ENCODE measurements around the gene PRKCH. TPM values are rescaled to one million over a fixed set of nuclear protein-coding genes. Genes with fewer than 3 reads are reported as not detected.

Gene PRKCH
- total RNA-seq, 1 experiment from 2014 or later: 18.3 TPM

- Histone ChIP-seq H3K9me3 (peaks cover 19% of the 10 kb centered on the region), H3K4me1 (no peaks in the 10 kb centered on the region), H3K27me3 (replicated peaks; ENCODE audit: control insufficient read depth, insufficient read depth, low read length) (no peaks in the 10 kb centered on the region), H3K36me3 (ENCODE audit: control insufficient read depth, insufficient read depth, low read length) (no peaks in the 10 kb centered on the region), H3K4me3 (ENCODE audit: low read depth, low read length) (no peak overlapping the region)
- Mint-ChIP-seq H3K36me3 (ENCODE audit: insufficient read depth, unreplicated experiment) (peaks cover 6% of the 10 kb centered on the region), H3K27ac (ENCODE audit: unreplicated experiment) (no peak overlapping the region), H3K4me3 (ENCODE audit: unreplicated experiment) (no peak overlapping the region), H3K4me1 (ENCODE audit: low read depth, unreplicated experiment) (no peaks in the 10 kb centered on the region), H3K27me3 (ENCODE audit: insufficient read depth, unreplicated experiment) (no peaks in the 10 kb centered on the region), H3K9me3 (ENCODE audit: unreplicated experiment) (peaks cover 37% of the 10 kb centered on the region)
- BruUV-seq (replicated peaks): no TSS peak
- DNase-seq: no peak
- ChIA-PET CTCF (no interaction called here), POLR2A (no interaction called here)
- TF ChIP-seq, protein P1, sequence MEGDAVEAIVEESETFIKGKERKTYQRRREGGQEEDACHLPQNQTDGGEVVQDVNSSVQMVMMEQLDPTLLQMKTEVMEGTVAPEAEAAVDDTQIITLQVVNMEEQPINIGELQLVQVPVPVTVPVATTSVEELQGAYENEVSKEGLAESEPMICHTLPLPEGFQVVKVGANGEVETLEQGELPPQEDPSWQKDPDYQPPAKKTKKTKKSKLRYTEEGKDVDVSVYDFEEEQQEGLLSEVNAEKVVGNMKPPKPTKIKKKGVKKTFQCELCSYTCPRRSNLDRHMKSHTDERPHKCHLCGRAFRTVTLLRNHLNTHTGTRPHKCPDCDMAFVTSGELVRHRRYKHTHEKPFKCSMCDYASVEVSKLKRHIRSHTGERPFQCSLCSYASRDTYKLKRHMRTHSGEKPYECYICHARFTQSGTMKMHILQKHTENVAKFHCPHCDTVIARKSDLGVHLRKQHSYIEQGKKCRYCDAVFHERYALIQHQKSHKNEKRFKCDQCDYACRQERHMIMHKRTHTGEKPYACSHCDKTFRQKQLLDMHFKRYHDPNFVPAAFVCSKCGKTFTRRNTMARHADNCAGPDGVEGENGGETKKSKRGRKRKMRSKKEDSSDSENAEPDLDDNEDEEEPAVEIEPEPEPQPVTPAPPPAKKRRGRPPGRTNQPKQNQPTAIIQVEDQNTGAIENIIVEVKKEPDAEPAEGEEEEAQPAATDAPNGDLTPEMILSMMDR (IDR thresholded peaks at IDR 0.05; ENCODE audit: insufficient read depth in 1 of 2, low read depth in 1 of 2, low read length in 1 of 2, severe bottlenecking in 1 of 2, unreplicated experiment in 1 of 2): no peak
- intact Hi-C loops (cut with micrococcal nuclease; ENCODE audit: unreplicated experiment): no loop called here
Observed at GRCh38 chr14:61374284-61374683, 52.9 kb downstream of the PRKCH start.

DNA sequence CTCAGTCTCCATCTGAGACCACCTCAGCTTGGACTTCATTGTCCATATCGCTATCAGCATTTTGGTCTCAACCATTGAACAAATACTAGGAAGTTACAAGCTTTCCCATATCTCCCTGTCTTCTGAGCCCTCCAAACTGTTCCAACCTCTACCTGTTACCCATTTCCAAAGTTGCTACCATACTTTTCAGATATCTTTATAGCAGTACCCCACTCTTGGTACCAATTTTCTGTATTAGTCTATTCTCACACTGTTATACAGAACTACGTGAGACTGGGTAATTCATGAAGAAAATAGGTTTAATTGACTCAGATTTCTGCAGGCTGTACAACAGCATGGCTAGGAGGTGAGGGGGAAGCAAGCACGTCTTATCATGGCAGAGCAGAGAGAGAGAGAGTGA is 53.8 kb downstream of the PRKCH start:
- no peak overlapping the region for H3K4me3 Mint-ChIP-seq (ENCODE audit: unreplicated experiment)
- DNase-seq: no peak
- peaks cover 37% of the 10 kb centered on the region for H3K9me3 Mint-ChIP-seq (ENCODE audit: unreplicated experiment)
- H3K27me3 Mint-ChIP-seq (ENCODE audit: insufficient read depth, unreplicated experiment): no peaks in the 10 kb centered on the region
- no peaks in the 10 kb centered on the region for H3K27me3 ChIP-seq (replicated peaks; ENCODE audit: control insufficient read depth, insufficient read depth, low read length)
- H3K36me3 ChIP-seq (ENCODE audit: control insufficient read depth, insufficient read depth, low read length): no peaks in the 10 kb centered on the region
- BruUV-seq (replicated peaks): no TSS peak
- H3K4me1 ChIP-seq: no peaks in the 10 kb centered on the region
- TF ChIP-seq, protein P1 (IDR thresholded peaks at IDR 0.05; ENCODE audit: insufficient read depth in 1 of 2, low read depth in 1 of 2, low read length in 1 of 2, severe bottlenecking in 1 of 2, unreplicated experiment in 1 of 2): no peak
- POLR2A ChIA-PET: no interaction called here
- intact Hi-C loops (cut with micrococcal nuclease; ENCODE audit: unreplicated experiment): no loop called here
- peaks cover 19% of the 10 kb centered on the region for H3K9me3 ChIP-seq
- no peaks in the 10 kb centered on the region for H3K4me1 Mint-ChIP-seq (ENCODE audit: low read depth, unreplicated experiment)
- CTCF ChIA-PET: no interaction called here
- H3K36me3 Mint-ChIP-seq (ENCODE audit: insufficient read depth, unreplicated experiment): peaks cover 6% of the 10 kb centered on the region
- no peak overlapping the region for H3K27ac Mint-ChIP-seq (ENCODE audit: unreplicated experiment)
- H3K4me3 ChIP-seq (ENCODE audit: low read depth, low read length): no peak overlapping the region

- no peaks in the 10 kb centered on the region; the same call in 1 of the 2 replicates for H3K36me3 ChIP-seq (ENCODE audit: control insufficient read depth, insufficient read depth, low read length)
- no peak overlapping the region for H3K4me3 ChIP-seq (ENCODE audit: low read depth, low read length)
- H3K4me1 ChIP-seq: no peaks in the 10 kb centered on the region
- ChIA-PET CTCF (no interaction called here), POLR2A (no interaction called here)
- intact Hi-C loops (cut with micrococcal nuclease; ENCODE audit: unreplicated experiment): no loop called here
- no peak for DNase-seq
- no peaks in the 10 kb centered on the region for H3K27me3 Mint-ChIP-seq (ENCODE audit: insufficient read depth, unreplicated experiment)
- peaks cover 6% of the 10 kb centered on the region for H3K36me3 Mint-ChIP-seq (ENCODE audit: insufficient read depth, unreplicated experiment)
- peaks cover 37% of the 10 kb centered on the region for H3K9me3 Mint-ChIP-seq (ENCODE audit: unreplicated experiment)
- H3K27me3 ChIP-seq (replicated peaks; ENCODE audit: control insufficient read depth, insufficient read depth, low read length): no peaks in the 10 kb centered on the region
- no TSS peak for BruUV-seq (replicated peaks)
- H3K4me1 Mint-ChIP-seq (ENCODE audit: low read depth, unreplicated experiment): no peaks in the 10 kb centered on the region
- peaks cover 19% of the 10 kb centered on the region for H3K9me3 ChIP-seq
- TF ChIP-seq, protein P1 (IDR thresholded peaks at IDR 0.05; ENCODE audit: insufficient read depth in 1 of 2, low read depth in 1 of 2, low read length in 1 of 2, severe bottlenecking in 1 of 2, unreplicated experiment in 1 of 2): no peak
- no peak overlapping the region for H3K27ac Mint-ChIP-seq (ENCODE audit: unreplicated experiment)
- H3K4me3 Mint-ChIP-seq (ENCODE audit: unreplicated experiment): no peak overlapping the region
Observed at GRCh38 chr14:61376314-61376713, 54.9 kb downstream of the PRKCH start.
